GM10266 (cell line): ENCODE data around the gene SP6.

Experiments
- DNase-seq: peaks from one replicate; pipeline ENCODE4 v3.0.0; 2012; ENCODE audit errors: extremely low spot score
- TF ChIP-seq, protein P1 (sequence below): IDR thresholded peaks from 2 replicates; pipeline ENCODE4 v1.5.1; 2012; ENCODE audit warnings: mild to moderate bottlenecking, low read depth; ENCODE audit not compliant: control insufficient read depth, insufficient read depth; ENCODE audit errors: missing control alignments

The SP6 gene

DNA sequence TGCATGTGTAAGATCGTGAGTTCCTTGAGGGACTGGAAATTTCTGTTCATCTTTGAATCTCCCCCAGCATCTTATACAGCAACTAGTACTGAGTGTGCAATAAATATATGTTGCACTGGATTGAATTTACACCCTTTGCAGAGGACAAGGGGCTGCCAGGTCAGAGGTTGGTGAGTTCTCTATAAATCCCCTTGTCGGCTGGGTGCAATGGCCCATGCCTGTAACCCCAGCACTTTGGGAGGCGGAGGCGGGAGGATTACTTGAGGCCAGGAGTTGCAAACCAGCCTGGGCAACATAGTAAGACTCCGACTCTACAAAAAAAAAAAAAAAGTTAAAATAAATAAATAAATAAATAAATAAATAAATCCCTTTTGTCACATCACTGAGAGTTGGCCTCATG lies 9.4 kb upstream of the SP6 start:
- TF ChIP-seq, protein P1, sequence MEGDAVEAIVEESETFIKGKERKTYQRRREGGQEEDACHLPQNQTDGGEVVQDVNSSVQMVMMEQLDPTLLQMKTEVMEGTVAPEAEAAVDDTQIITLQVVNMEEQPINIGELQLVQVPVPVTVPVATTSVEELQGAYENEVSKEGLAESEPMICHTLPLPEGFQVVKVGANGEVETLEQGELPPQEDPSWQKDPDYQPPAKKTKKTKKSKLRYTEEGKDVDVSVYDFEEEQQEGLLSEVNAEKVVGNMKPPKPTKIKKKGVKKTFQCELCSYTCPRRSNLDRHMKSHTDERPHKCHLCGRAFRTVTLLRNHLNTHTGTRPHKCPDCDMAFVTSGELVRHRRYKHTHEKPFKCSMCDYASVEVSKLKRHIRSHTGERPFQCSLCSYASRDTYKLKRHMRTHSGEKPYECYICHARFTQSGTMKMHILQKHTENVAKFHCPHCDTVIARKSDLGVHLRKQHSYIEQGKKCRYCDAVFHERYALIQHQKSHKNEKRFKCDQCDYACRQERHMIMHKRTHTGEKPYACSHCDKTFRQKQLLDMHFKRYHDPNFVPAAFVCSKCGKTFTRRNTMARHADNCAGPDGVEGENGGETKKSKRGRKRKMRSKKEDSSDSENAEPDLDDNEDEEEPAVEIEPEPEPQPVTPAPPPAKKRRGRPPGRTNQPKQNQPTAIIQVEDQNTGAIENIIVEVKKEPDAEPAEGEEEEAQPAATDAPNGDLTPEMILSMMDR = no peak

DNA sequence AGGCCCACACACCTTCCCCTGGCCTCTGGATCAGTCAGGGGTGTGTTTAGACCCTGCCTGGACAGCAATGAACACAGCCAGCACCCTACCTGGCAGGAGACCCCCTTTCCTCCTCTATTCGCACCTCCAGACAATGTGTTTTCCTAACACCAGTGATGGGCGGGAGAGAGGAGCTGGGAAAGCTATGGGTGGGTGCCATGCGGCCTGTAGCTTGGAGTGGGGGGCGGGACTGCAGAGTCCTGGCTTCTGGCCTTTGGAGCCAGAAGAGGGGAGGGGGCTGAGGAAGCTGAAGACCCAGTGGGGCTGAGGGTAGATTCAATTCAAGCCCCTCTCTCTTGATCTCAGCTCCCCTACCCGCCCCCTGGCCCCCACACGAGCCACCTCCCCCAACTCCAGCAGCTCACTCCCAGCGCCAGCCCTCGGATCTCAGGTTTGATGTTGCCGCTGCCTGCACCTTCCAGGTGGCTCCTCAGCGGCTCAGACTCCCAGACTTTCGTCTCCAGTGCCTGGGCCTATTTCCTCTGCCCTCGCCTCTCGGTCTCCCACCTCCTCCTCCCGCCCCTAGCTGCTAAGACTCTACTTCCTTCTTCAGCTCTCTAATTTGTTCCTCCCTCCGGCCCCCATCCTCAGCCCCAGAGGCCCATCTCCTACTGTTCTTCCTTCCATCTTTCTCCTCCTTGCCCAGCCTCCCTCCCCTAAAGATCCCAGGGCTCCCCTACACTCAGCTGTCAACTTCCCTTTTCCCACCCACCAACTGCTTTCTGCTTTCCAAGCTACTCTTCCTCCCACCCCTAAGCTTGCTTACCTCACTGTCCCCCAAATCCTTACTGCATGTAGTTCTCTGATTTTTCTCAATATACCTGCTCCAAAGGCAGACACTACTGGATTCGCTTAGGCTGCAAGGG lies 6.8 kb upstream of the SP6 start:
- DNase-seq = no peak
- TF ChIP-seq, protein P1 = no peak

More for the DNA sequence above, 9.4 kb upstream of the SP6 start:
- DNase-seq = no peak

DNA sequence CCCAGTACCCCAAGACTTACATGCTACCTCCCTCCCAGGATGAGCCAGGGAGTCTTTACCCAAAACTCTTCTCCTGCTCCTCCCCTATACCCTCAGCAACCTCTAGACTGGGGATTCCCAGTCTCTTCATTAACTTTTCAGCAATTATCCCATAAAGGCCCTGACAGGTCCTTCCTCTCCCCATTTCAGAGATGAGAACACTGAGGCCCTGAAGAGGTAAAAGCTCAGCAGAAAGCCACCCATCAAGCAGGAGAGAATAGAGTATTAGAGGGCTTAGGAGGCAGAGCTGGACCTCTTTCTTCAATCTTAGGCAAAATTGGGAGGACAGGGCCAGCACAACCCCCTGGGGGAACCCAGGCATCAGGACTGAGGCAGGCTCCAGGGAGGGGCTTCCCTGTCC lies 5.9 kb upstream of the SP6 start:
- DNase-seq = no peak
- TF ChIP-seq, protein P1 = no peak

DNA sequence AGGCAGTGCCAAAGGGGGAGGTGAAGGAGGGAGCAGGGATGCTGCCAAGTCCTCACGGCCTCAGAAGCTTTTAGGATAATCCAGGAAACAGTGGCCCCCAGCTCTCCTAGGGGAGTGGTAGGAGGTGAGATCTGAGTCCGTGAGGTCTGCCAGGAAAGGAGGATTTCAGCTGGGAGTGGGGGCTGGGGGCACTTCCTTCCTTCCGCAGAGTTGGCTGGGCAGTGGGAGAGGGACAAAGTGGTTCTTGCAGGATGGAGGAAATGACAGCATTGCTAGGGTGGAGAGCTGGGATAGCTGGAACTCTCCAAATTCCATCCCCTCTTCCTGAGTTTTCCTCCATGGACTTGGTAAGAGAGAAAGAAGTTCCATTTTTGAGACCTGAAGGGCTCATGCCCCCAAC lies 4.8 kb upstream of the SP6 start:
- TF ChIP-seq, protein P1 = no peak
- DNase-seq = no peak

DNA sequence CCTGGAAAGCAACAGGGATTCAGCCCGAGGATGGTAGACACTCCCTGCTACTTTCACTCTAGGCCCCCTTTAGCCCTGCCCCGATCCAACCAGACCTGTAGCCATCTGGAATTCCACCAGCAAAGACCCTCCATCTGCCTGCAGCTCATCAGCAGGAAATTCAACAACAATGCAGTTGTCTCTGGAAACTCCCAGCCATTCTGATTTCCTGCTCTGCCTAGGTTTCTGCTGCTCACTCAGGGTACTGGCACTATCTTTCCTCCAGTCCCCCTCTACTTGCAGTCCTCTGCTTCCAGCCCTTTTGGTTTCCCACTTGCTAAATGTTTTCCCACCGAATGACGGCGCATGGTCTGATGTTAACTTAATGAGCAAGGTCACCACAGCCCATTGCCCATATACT lies 2.7 kb upstream of the SP6 start:
- DNase-seq = no peak
- TF ChIP-seq, protein P1 = no peak

DNA sequence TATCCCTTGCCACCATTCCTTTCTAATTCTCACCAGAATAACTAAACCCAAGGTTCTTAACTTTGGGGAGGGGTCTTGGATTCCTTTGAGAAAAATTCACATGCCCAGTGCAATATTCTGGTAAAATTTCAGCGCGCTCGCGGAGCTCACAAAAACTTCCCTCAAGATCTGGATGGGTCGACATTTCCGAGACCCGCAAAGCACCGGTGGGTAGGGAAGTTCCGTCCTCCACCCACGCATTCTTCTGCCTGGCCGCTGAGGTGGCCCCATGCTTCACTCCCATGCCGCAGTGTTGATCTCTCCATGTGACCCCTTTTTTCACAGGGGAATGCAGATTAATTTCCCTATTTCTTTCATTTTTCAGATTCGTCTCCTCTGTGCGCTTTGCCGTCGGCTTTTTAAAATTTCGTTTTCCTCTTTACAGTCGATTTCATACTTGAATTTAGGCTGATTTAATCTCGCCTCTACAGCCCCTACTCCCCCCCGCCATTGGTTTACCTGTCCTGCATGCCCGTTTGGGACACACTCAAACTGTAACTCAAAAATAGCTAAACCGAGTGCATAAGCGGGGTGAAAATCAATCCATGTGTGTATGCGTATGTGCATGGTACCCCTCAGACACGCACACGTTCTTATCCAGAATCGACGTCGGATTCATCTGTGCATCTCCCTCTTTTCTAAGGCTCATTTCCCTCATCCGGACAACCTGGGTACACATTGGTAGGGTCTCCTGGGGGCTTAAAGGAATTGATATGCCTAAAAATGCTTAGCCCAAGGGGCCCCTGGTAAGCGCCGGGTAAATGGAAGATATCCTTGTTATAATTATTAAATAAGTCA lies 1.4 kb upstream of the SP6 start:
- DNase-seq = no peak
- TF ChIP-seq, protein P1 = no peak
